Measurements from ENCODE around the gene MEN1.

The MEN1 gene

DNA sequence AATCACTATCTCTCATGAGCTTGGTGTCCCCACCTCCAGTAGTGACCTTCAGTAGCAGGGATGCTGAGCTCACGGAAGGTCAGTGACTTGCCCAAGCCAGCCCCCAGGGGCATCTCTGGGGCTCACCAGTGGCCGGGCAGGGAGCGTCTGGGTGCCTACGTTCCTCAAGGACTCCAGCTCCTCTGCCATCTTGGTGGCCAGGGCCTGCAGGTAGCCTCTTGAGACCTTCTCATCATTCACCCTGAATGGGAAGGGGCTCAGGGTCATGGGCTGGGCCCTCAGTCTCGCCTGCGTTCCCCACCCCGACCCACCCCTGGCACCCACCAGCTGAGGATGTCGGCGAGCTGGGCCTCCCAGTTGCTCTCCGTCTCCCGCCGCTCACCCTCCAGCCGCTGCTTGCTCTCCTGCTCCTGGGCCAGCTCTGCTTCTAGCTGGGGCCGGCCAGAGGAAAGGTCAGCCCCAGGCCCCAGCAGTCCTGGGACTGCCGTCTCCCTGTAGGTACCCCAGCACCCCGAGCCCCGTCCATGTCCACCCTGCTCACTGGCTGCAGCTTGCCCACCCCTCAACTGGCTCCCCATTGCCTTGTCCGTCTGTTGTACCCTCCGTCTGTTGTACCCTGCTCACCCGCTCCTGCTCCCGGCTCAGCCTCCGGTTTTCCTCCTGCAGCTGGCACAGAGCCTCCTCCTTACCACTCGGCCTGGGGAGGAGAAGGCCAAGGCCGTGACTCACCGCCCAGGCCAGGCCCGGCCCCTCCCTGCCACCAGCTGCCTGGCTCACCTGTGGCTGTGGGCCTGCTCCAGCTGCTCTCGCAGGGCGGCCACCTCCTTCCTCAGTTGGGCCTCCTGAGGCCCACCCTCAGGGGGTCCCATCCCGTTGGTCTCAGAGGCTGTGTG, 24.6 kb upstream of the MEN1 start:
- TF ChIP-seq, protein P1, sequence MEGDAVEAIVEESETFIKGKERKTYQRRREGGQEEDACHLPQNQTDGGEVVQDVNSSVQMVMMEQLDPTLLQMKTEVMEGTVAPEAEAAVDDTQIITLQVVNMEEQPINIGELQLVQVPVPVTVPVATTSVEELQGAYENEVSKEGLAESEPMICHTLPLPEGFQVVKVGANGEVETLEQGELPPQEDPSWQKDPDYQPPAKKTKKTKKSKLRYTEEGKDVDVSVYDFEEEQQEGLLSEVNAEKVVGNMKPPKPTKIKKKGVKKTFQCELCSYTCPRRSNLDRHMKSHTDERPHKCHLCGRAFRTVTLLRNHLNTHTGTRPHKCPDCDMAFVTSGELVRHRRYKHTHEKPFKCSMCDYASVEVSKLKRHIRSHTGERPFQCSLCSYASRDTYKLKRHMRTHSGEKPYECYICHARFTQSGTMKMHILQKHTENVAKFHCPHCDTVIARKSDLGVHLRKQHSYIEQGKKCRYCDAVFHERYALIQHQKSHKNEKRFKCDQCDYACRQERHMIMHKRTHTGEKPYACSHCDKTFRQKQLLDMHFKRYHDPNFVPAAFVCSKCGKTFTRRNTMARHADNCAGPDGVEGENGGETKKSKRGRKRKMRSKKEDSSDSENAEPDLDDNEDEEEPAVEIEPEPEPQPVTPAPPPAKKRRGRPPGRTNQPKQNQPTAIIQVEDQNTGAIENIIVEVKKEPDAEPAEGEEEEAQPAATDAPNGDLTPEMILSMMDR (conservative IDR thresholded peaks at IDR 0.05; ENCODE audit: low read depth, low read length), result no peak
- H3K4me3 ChIP-seq (ENCODE audit: low read depth, low read length), result no peak overlapping the region
- DNase-seq (ENCODE audit: low read depth), result no peak

DNA sequence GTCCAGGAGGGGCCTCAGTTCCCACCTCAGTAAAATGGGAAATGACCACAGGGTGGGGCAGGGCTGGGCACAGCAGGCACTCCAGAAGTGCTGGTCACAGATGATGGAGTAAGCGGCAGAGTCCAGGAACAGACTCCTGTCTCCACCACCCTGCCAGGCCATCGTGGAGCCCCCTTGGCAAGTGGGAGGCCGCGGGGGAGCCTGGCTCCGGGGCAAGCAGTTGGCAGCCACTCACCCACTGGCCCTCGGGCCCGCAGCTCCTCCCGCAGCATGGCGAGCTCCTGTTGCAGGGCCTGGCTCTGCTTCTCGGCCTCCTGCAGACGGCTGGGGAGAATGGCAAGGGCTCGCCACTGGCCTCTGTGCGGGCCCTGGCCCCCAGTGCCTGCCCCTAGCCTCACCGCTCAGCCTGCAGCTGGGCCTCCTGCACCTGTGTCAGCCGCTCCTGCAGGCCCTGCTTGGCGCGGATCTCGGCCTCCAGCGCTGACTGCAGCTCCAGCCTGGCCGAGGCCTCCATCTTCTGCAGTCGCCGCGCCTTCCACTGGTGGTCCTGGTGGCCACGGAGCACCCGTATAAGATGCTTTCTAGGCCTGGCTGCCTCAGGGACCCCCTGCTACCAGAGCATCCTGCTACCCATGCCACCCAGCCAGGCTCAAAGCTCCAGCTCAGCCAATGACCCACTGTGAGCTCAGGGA, 23.8 kb upstream of the MEN1 start:
- no peak for DNase-seq (ENCODE audit: low read depth)
- H3K4me3 ChIP-seq (ENCODE audit: low read depth, low read length), result no peak overlapping the region
- TF ChIP-seq, protein P1 (conservative IDR thresholded peaks at IDR 0.05; ENCODE audit: low read depth, low read length), result no peak

DNA sequence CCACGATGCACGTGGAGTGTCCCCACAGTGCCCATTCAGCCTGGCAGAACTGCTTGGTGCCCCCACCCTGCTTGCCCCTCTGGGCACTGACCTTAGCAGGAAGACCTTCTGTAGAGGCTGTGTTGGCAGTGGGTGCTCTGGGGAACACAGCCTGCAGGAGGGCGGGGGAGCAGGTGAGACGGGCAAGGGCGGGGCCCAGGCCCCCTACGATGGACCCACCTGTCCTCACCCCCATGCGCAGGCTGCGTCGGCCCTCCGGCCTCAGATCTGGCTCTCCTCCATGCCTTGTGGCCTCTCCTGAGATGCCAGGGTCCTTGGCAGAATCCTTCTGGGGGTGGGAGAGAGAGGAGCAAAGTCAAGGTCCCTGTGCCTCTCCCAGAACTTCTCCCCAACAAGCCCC, 23.2 kb upstream of the MEN1 start:
- TF ChIP-seq, protein P1 (conservative IDR thresholded peaks at IDR 0.05; ENCODE audit: low read depth, low read length), result no peak
- DNase-seq (ENCODE audit: low read depth), result no peak
- H3K4me3 ChIP-seq (ENCODE audit: low read depth, low read length), result no peak overlapping the region

DNA sequence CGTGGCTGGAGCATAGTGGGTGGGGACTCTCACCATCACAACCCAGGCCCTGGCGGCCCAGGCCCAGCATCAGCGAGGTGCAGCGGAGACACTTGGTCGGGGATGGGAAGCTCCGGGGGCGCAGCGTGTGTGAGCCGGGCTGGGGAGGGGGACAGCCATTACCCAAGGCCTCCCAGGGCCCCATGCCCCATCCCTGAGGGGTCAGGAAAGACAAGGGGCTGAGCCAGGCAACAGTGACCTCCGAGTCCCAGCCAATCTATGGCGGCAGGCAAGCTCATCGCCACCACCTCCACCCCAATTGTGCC, 22.8 kb upstream of the MEN1 start:
- TF ChIP-seq, protein P1 (conservative IDR thresholded peaks at IDR 0.05; ENCODE audit: low read depth, low read length), result no peak

DNA sequence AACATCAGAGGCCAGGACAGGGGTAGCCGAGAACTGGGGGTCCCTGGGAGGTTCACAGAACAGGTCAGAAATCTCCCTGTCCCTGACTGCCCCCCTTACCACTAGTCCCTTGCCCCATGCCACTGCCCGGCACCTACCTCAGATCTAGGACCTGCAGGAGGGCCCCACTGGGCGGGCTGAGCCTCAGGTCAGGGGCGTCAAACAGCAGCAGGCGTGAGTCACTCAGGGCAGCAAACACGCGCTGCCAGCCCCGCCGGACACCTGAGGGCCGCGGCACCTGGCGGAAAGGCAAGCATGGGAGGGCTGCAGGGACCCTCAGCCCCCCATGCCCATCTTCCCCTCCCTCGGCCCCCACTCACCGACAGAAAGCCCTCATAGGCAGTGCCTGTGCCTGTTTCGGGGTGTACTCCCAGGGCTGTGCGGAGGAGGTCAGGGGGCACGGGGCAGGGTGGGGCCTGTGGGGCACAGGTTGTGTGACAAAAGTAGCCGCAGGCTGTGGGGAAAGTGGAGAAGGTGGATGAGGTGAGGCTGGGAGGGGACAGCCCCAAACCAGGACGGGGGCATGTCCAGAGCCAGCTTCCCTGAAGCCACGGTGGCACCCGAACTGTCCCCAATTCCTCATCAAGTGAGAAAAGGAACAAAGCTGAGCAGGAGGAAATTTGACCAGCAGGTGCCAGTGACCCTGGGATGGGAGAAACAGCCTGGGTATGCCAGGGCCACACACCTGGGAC, 22.3 kb upstream of the MEN1 start:
- H3K4me3 ChIP-seq (ENCODE audit: low read depth, low read length), result no peak overlapping the region
- TF ChIP-seq, protein P1 (conservative IDR thresholded peaks at IDR 0.05; ENCODE audit: low read depth, low read length), result no peak
- no peak for DNase-seq (ENCODE audit: low read depth)

More for the DNA sequence above, 22.8 kb upstream of the MEN1 start:
- H3K4me3 ChIP-seq (ENCODE audit: low read depth, low read length), result no peak overlapping the region
- DNase-seq (ENCODE audit: low read depth), result no peak

DNA sequence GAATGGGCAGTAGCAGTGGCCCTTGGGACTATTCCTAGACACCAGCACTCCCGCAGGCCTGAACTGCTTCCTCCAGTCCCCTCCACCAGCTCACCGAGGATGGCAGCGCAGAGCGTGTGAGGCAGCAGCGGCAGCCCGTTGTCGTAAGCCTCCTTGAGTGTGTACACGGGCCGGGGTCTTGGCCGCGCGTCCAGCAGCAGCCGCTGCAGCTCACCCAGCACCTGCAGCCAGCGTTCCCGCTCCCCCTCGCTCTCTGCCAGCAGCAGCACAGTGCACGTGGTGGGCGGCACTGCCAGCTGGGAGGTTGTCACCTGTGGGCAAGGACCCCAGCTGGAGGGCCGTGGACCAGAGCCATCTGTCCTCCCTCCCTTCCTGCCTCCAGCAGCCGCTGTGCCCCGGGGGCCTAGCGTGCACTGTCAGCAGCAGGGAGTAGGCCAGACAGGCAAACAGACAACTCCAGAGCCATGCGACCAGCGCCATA, 21.1 kb upstream of the MEN1 start:
- DNase-seq (ENCODE audit: low read depth), result no peak
- TF ChIP-seq, protein P1 (conservative IDR thresholded peaks at IDR 0.05; ENCODE audit: low read depth, low read length), result no peak
- H3K4me3 ChIP-seq (ENCODE audit: low read depth, low read length), result no peak overlapping the region
